ENCODE measurements around the gene GLUD2.

- TF ChIP-seq CTCF (conservative IDR thresholded peaks at IDR 0.05 in 1 of 2, IDR thresholded peaks at IDR 0.05 in 1 of 2; ENCODE audit: low read depth in 1 of 2, low read length in 2 of 2) (no peak), EZH2 (IDR thresholded peaks at IDR 0.05; ENCODE audit: low read length, missing control alignments) (no peak)
These were observed 37.6 kb downstream of the GLUD2 start for GRCh38 chrX:121084903-121085611.

All from fibroblast of lung (primary cell).